GM19438 (cell line): ENCODE data around the gene TMEM132D.

ENCODE experiments used
- ATAC-seq: cut with Tn5 transposase; IDR thresholded peaks from one replicate; pipeline ENCODE4 v1.9.1; 2021; ENCODE audit warnings: low read depth; ENCODE audit not compliant: unreplicated experiment

The TMEM132D gene

DNA sequence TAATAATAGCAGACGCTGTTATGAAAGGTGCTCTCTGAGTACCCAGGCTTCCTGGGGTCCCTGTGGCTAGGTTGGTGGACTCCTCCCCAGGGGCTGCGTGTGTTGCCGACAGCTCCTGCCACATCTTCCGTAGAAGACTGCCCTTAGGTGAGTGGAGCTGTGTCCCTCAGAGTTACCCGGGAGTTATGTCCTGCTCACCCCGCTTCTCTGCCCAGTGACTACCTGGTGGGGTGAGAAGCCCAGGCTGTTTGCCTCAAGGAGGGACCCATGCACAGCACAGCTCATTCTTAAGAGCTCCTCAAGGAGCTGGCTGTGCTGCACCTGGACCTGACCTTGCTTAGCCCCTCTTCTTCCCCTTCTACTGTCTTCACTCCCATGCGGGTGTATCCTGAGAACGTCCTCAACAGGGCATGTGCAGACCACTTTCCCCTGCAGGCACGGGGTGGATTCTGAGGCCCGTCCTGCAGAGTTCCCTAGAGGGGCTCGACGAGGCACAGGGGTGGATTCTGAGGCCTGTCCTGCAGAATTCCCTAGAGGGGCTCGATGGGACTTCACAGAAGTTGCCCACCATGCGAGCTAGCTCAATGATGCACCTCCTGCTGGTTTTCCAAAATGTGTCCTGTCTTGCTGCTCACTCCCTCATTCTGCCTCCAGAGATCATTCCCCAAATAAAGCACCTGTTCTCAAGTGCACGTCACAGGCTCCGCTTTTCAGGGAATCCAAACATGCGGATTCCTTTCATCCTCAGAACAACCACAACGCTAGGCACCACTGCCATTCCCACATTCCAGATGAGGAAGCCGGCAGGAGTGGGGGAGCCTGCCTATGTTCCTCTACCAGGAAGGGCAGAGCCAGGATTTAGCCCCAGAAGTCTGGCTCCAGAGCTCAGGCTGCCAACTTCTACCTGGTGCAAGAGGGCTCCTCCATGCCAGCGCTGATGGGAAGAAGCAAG is 818.7 kb downstream of the TMEM132D start:
- ATAC-seq = no peak

DNA sequence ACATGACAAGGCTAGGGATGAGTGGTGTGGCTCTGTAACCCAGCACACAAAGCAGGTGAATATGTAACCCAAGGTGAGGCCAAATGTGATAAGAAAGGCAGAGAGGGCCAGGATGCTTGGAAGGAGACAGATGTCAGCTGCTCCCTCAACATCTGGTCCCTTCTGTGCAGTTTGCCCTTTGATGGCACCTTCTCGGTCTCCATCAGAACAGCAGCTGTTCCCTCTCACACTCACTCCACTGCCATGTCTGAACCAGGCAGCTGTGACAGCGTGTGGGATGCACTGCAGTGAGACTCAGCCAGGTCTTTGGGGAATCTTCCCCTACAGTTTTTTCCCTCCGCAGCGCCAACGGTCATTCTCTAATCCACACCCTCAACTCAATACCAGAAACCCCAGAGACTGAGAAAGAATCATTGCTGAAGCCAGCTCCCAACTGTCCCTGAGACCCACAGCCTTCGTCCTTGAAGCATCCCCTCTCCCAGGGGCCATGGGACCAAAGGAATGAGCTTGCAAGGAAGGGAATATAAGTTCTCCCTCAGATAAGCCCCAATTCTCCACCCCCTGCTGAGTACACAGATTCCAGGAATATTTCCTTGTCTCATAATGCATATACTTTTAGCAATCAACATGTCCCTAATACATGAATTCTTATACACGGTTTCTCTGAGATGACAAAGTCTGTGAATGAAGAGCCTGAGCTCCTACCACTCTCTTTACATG is 820.5 kb downstream of the TMEM132D start:
- no peak for ATAC-seq

GRCh38 chr12:129082441-129082840 is 821.4 kb downstream of the TMEM132D start:
- no peak for ATAC-seq

GRCh38 chr12:129081755-129082250 is 822.0 kb downstream of the TMEM132D start:
- no peak for ATAC-seq

DNA sequence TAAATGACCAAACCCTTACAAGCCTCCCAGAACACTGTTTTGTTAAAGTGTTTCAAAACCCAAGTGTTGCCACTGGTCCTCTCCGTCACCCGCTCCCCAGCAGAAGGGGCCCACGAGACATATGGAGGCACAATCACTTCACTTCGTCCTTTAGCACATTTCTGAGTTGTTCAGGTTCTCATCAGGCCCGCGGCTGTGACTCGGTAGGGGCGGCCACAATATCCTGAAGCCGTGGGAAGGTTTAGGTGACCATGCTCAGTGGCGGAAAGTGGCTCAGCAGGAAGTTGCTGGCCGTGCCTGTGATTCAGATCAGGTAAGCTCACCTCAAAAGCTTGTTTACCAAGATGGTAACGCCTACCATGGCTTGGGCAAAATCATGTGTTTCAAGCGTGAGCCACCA is 823.0 kb downstream of the TMEM132D start:
- no peak for ATAC-seq

DNA sequence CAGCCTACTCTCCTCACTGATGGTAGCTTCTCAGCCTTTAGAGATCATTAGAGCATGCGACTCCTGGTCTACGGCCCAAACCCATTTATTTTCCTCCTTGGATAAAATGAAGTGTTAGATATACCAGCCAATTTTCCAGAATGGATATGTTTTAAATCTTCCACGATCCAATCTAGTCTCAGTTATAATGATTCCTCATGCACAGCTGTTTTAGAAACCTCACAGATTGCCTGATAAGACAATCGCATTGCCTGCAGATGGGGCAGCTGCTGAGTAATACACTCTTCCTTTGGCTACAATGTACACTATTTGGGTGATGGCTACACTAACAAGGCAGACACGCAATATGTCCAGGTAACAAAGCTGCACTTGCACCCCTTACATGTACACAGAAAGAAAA is 823.4 kb downstream of the TMEM132D start:
- no peak for ATAC-seq

GRCh38 chr12:129079719-129080118 is 824.1 kb downstream of the TMEM132D start:
- ATAC-seq = no peak

DNA sequence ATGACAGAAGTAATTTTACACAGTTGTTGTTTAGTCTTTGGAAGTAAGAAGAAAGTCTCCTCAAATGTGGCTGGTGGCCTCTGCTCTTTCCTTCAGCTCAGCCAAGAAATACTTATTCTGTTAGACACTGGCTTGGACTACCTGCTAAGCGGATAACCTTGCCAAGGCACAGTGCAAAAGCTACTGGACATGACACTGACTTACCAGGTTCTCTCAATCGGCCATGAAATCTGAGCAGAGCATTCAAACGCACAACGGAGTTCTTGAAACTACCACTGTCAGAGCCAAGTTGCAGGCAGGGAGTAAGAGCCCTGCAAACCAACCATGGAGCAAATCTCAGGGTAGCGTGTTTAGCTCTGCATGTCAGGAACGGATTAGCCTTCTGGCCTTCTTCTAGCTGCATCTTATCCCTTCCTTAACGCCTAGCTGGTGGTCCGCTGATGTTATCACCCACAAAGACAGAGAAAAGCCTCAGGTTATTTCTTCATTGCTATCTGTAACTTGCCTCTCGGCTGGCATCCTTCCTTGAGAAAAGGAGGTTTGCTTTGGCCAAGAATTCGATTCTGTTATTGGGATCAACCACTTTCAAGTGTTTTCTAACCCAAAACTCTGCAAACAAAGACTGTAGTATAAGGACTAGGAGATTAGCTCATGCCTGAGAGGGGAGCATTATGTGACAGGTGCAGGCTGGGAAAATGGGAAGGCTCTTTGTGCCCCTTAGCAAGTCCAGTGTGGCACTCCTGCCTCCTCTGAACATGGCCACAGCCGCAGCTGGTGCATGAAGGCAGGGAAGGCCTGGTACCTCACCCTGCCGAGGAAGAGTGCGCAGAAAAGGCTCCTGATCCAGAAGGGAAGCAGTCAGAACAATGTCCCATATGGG is 827.1 kb downstream of the TMEM132D start:
- no peak for ATAC-seq

- ATAC-seq = no peak
Observed at GRCh38 chr12:129075460-129076208, 828.2 kb downstream of the TMEM132D start.

- ATAC-seq = no peak
Observed at GRCh38 chr12:129074379-129074778, 829.4 kb downstream of the TMEM132D start.

DNA sequence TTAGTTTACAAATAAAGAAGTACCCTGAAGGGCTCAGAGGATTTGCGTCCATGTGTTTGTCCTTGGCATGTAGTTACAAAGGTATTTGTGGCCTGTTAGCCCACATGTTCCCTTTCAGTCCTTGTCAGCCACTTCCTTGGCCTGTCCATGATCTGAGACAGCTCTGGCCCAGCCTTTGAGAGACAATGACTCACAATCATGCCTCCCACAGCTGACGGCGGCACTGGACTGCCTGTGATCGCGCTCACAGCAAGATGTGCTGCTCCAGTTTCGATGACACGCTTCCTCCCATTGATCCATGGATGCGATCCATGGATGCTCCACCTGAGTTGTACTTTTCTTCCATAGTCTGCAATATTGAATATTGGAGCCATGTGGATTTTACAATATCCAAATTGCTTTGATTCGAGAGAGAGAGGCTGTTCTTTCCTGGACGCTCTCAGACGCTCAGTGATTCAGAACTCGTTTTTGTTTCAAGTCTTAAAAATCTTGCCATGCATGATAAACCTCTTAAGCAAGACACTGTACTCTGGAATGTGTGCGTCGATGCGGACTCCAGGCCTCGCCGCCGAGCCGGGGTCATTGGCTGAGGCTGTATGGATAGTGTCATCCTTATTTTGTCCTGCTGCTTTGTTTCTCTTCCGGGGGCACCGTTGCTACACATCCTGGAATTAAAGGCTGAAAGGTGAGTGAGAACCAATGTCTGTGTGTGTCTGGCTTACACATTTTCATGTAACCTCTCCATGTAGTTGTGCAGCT is 830.5 kb downstream of the TMEM132D start:
- no peak for ATAC-seq

DNA sequence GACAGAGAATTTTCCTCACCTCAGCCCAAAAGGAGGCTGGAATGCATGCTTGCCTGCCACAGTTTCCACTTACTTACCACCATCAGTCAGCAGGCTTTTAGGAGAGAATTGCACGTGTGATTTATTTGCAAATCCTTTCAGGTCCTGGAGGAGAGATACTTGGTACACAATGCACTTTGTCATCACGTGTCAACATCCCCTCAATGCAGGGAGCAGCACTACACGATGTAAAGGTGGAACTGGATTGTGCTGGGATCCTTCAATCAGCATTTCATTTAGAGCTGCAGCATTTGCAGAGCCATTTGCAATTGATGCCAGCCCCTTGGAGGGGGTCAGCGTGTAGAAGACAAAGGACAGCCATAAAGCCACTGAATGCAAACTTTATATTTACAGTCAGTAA is 832.5 kb downstream of the TMEM132D start:
- no peak for ATAC-seq

- no peak for ATAC-seq
Observed at GRCh38 chr12:129069886-129070285, 833.9 kb downstream of the TMEM132D start.

- ATAC-seq = no peak
Observed at GRCh38 chr12:129068684-129069083, 835.1 kb downstream of the TMEM132D start.

GRCh38 chr12:129067491-129067890 is 836.3 kb downstream of the TMEM132D start:
- ATAC-seq = no peak

DNA sequence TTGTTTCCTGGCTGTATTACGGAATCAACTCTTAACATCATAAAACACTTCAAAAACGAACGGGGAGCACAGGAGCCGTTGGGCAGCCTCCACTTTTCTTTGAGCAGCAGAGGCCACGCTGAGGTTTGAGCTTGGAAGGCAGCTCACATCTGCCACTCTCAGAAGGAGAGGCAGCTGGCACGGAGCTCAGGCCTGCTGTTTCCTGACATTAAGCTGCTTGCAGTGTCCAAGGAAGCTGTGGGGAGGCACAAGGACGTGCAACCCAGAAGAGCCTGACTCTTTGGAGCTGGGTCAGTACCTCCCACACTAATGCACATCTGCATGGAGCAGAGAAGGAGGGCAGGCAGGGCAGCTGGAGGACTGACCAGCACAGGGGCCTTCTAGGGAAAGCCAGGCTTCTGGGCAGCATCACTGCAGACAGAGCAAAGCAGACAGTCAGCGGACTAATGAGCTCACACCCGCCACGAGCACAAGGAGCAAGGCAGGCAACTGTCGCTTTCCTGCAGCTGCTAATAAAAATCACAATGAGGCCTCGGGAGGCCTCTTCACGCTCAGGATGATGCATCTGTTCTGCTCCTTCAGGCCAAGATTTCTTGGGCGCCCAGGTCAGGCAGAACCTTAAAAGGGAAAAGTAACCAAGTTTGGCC is 839.5 kb downstream of the TMEM132D start:
- no peak for ATAC-seq

DNA sequence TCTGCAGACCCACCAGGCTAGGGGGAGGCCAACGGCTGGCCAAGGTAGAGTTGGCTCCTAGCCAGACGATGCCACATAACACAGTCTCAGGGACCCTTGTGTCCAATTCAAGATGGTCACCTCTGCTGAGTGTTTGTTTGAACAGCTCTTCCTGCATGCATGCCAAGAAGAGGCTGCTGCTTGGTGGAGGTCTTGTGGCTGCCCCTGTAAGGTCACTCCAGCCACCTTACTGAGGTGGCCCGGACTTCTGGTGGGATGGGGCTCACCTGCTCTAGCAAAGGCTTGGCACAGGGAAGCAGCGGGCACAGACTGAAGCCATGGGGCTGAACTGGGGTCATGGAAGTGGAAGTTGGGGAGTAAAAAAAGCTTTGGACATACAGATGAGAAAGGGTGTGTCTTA is 840.2 kb downstream of the TMEM132D start:
- ATAC-seq = no peak

DNA sequence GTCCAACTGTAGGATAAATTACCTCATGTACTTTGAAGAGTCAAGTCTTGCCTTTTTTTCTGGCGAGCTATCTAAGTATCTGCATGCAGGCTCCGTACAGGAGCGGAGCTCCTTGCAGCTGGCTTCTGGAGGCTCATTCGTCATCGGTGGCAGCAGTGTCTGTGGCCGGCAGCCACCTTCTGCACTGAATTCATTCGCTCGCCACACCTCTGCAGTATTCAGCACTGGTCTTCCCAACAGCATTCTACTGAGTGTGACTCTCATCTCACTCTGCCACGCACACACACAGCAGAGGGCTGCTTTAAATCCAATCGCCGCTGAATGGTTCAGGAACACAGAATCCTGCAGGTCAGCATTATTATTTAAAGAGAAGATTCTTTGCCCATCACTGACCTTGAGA is 850.6 kb downstream of the TMEM132D start:
- ATAC-seq = no peak

GRCh38 chr12:129052373-129052772 is 851.5 kb downstream of the TMEM132D start:
- ATAC-seq = no peak
